Heart right ventricle (tissue), 16 donors: ENCODE measurements around the gene ERBIN. TPM values are rescaled to one million over a fixed set of nuclear protein-coding genes. Genes with fewer than 3 reads are reported as not detected.

Experiments used
- ATAC-seq, 8 donors: fragments of 200-7000 bp; cut with Tn5 transposase; one replicate each; pipeline ENCODE4 v1.9.1; 2020; ENCODE audit warnings: mild to moderate bottlenecking in 8 of 8, moderate library complexity in 8 of 8, moderate number of reproducible peaks in 1 of 8
- DNase-seq, 2 donors: peaks; one replicate each; pipeline ENCODE4 v3.0.0-alpha.2; 2020
- H3K27ac ChIP-seq, 10 donors: fragments of 200-600 bp; sonication (generic) in 2 of 10; one replicate each; pipeline versions ENCODE4 v1.5.0 to v1.8.0; 2020 to 2022; ENCODE audit warnings: mild to moderate bottlenecking in 3 of 10
- H3K27me3 ChIP-seq, 7 donors: fragments of 200-600 bp; one replicate each; pipeline ENCODE4 v1.8.0; 2021 to 2022; ENCODE audit warnings: mild to moderate bottlenecking in 2 of 7
- H3K36me3 ChIP-seq, 9 donors: fragments of 200-600 bp; sonication (generic) in 1 of 9; one replicate each; pipeline versions ENCODE4 v1.5.0 to v1.8.0; 2020 to 2022; ENCODE audit warnings: mild to moderate bottlenecking in 2 of 9
- H3K4me1 ChIP-seq, 9 donors: fragments of 200-600 bp; sonication (generic) in 1 of 9; one replicate each; pipeline versions ENCODE4 v1.5.0 to v1.8.0; 2020 to 2022; ENCODE audit warnings: mild to moderate bottlenecking in 4 of 9
- H3K4me3 ChIP-seq, 10 donors: fragments of 200-600 bp; sonication (generic) in 2 of 10; one replicate each; pipeline versions ENCODE4 v1.5.0 to v1.8.0; 2020 to 2022; ENCODE audit warnings: mild to moderate bottlenecking in 7 of 10, moderate library complexity in 2 of 10
- H3K9me3 ChIP-seq, 11 donors: fragments of 200-600 bp in 10 of 11; sonication (generic) in 2 of 11; one replicate each; pipeline versions ENCODE4 v1.5.0 to v1.8.0; 2013 to 2022; ENCODE audit warnings: mild to moderate bottlenecking in 2 of 11, control low read depth in 1 of 11, moderate library complexity in 1 of 11
- WGBS, 2 donors: extraction: QIAGEN DNeasy Blood & Tissue Kit; methylation state at CpG; one replicate each; pipeline ENCODE4 v1.1.7; 2013; ENCODE audit warnings: inconsistent platforms in 1 of 2; 5-methylcytosine and 5-hydroxymethylcytosine counted together
- intact Hi-C, 10 donors: fragments of 100-400 bp; cut with DNase I; formaldehyde crosslinking; loops; one replicate each; pipeline versions ENCODE4 v1.11.1 to v1.14.2; 2022
- polyA plus RNA-seq, 2 donors: library from polyadenylated mRNA; stranded (reverse); fragments of 200-250 nt; gene quantifications; one replicate each; pipeline ENCODE4 v1.2.3, GENCODE V29; 2013
- total RNA-seq, 10 donors: library from RNA; stranded (reverse); fragmentation: NEBNext Ultra II Directional in 3 of 10; extraction: Animal tissue kit (Norgen Biotek cat#: 25700) in 3 of 10; gene quantifications; one replicate each; pipeline versions ENCODE4 v1.2.1 to v1.2.4, GENCODE V29; 2021 to 2023
- TF ChIP-seq, protein P1 (sequence below), 9 donors: fragments of 200-600 bp; sonication (generic) in 2 of 9; IDR thresholded peaks; one replicate each; pipeline versions ENCODE4 v1.5.0 to v1.8.0; 2021 to 2022; ENCODE audit warnings: antibody characterized with exemption in 9 of 9, mild to moderate bottlenecking in 5 of 9, moderate library complexity in 1 of 9
- donor health status: Arrhythmogenic right ventricular cardiomyopathy.
- donor health status: ischemic (EF 13 %, LVEDD 7.1; RV severe dilation, severe dysfunction).
- donor health status: healthy with polysubstance abuse.
- donor health status: DM: no; HTN: yes; CAD: no.
- donor health status: DM: no; HTN: no; CAD: no.
- donor health status: ischemic (EF 25% LVEDD 6.9; RV normal size, moderate dysfunction).
- donor health status: ischemic (EF 25% LVEDD 5.7; RV mildly dilated, moderate dysfunction).
- donor health status: healthy.
- donor health status: DM: yes; HTN: yes; CAD: no.
- donor health status: Ischemic cardiomyopathy.
- donor health status: ischemic (EF 35%, LVEDD 5.7; RV mildly dilated, moderate dysfunction).
- donor health status: nonischemic (EF 11% LVEDD 7.7; RV severe dilation, severe dysfunction).
- donor health status: DM: yes; HTN: yes; CAD: no.
- donor health status: PGD.
- donor health status: ischemic (EF 29% LVEDD 5.4; RV normal size, mild dysfunction).
- donor health status: nonischemic (EF 23%, LVEDD 6.1; RV moderate dilation, normal function).

ERBIN gene
- total and polyA plus RNA-seq, 12 donors, result 7.4 to 63.3 (median 42.5) TPM

DNA sequence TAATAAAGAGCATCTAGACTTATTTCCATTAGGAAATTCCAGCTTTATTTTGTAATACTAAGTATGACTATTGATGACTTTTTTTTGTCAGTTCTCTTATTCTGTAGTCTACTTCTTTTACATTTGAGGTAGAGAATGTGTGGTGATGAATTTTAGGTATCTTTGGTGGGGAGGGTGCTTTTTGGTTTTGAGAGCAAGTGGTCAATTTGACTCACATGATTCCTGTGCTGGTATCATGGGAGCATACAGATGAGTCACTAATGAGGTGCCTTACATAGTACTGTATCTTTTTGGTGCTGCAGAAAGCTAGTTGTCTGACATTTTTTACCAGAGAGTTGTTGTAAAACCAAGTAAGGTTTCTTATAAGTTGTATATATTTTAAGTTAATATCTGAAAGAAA lies 35.3 kb downstream of the ERBIN start:
- TF ChIP-seq, protein P1, sequence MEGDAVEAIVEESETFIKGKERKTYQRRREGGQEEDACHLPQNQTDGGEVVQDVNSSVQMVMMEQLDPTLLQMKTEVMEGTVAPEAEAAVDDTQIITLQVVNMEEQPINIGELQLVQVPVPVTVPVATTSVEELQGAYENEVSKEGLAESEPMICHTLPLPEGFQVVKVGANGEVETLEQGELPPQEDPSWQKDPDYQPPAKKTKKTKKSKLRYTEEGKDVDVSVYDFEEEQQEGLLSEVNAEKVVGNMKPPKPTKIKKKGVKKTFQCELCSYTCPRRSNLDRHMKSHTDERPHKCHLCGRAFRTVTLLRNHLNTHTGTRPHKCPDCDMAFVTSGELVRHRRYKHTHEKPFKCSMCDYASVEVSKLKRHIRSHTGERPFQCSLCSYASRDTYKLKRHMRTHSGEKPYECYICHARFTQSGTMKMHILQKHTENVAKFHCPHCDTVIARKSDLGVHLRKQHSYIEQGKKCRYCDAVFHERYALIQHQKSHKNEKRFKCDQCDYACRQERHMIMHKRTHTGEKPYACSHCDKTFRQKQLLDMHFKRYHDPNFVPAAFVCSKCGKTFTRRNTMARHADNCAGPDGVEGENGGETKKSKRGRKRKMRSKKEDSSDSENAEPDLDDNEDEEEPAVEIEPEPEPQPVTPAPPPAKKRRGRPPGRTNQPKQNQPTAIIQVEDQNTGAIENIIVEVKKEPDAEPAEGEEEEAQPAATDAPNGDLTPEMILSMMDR (IDR thresholded peaks at IDR 0.05), result no peak
- ATAC-seq (peak in 2 of 8 donors; percentile 53 to 56), DNase-seq (no peak)
- Histone ChIP-seq H3K36me3 (no peaks in the 10 kb centered on the region), H3K4me1 (peaks cover 0 to 70% (median 48%) of the 10 kb centered on the region in 9 donors), H3K9me3 (no peaks in the 10 kb centered on the region), H3K27ac (no peak overlapping the region), H3K27me3 (no peaks in the 10 kb centered on the region), H3K4me3 (no peak overlapping the region)
- intact Hi-C loops, result no loop called here

DNA sequence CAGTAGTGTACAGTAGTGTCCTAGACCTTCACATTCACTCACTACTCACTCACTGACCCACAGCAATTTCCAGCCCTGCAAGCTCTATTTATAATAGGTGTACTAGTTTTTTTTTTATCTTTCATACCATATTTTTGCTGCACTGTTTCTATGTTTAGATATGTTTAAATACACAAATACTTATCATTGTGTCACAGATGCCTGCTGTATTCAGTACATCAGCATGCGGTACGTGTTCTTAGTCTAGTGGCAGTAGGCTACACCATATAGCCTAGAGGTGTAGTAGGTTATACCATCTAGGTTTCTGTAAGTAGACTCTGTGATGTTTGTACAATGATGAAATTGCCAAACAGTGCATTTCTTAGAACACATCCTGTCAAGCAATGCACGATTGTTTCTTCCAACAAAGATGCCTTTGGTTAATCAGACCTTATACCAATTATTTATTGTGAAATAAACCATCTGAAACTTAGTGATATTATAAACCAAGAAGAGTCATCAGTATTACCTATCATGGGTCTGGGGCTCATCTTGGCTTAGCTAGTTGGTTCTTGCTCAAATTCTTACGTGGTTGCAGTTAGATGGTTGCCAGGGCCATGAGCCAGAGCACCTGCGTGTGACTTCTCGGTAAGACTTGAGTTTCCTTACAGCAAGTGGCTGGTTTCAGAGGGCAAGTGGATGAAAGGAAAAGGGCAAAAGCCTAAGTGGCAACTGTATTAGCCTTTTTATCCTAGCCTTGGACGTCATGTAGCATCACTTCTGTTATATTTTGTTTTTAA lies 41.1 kb downstream of the ERBIN start:
- no peaks in the 10 kb centered on the region for H3K27me3 ChIP-seq
- intact Hi-C loops, result no loop called here
- no peaks in the 10 kb centered on the region for H3K9me3 ChIP-seq
- H3K36me3 ChIP-seq, result no peaks in the 10 kb centered on the region
- DNase-seq (no peak), ATAC-seq (peak in 3 of 8 donors; percentile 17 to 29 (median 22))
- peaks cover 4 to 95% (median 64%) of the 10 kb centered on the region in 9 donors for H3K4me1 ChIP-seq
- TF ChIP-seq, protein P1 (IDR thresholded peaks at IDR 0.05), result no peak
- H3K4me3 ChIP-seq, result no peak overlapping the region
- 77 to 81% methylated on average over 7 of the region's 7 CpGs for WGBS, 2 donors
- H3K27ac ChIP-seq, result no peak overlapping the region

DNA sequence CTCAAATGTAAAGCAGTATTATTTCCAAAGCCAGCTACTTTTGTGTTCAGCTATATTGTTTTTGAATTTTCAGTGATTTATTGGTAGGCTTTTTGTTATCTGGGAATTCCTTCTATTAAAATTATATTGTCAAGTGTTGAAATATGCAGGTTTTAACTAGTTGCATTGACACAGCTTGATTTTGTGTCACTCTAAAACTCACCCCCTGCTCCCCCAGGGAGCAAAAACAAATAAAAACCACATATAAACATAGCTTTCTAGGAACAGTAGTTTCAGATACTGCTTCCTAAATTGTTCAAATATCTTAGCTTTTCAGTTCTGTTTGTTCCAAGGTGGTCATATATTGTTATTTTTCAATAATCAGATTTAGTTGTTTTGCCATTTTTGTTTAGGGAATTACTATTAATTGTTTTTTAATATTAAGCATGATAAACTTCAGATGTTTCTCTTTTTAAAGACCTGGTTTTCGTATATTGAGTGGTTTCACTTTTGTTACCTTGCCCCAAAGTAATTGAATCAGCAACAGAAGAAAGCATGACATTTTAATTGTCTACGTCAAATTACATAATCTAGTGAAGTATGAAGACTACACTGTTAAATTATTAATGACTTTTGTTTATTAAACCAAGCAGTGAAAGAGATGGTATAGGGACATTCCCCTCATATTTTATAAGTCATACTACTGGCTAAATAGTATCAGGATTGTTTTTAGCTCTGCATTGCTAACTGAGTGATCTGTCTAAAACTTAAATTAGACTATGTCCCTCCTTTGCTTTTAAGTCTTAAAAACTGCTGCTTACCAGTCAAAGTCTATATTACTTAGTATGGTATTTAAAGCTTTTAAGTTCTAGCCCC lies 43.4 kb downstream of the ERBIN start:
- Histone ChIP-seq H3K9me3 (peaks cover 0 to 5% (median 0%) of the 10 kb centered on the region in 11 donors), H3K27me3 (no peaks in the 10 kb centered on the region), H3K4me1 (peaks cover 4 to 74% (median 61%) of the 10 kb centered on the region in 9 donors), H3K27ac (peak overlapping the region in 1 of 10 donors; percentile 24), H3K36me3 (no peaks in the 10 kb centered on the region), H3K4me3 (no peak overlapping the region)
- intact Hi-C loops, result no loop called here
- ATAC-seq, result no peak
- TF ChIP-seq, protein P1 (IDR thresholded peaks at IDR 0.05), result no peak
- no peak for DNase-seq
- 43 to 60% methylated on average over 2 of the region's 2 CpGs for WGBS, 2 donors

DNA sequence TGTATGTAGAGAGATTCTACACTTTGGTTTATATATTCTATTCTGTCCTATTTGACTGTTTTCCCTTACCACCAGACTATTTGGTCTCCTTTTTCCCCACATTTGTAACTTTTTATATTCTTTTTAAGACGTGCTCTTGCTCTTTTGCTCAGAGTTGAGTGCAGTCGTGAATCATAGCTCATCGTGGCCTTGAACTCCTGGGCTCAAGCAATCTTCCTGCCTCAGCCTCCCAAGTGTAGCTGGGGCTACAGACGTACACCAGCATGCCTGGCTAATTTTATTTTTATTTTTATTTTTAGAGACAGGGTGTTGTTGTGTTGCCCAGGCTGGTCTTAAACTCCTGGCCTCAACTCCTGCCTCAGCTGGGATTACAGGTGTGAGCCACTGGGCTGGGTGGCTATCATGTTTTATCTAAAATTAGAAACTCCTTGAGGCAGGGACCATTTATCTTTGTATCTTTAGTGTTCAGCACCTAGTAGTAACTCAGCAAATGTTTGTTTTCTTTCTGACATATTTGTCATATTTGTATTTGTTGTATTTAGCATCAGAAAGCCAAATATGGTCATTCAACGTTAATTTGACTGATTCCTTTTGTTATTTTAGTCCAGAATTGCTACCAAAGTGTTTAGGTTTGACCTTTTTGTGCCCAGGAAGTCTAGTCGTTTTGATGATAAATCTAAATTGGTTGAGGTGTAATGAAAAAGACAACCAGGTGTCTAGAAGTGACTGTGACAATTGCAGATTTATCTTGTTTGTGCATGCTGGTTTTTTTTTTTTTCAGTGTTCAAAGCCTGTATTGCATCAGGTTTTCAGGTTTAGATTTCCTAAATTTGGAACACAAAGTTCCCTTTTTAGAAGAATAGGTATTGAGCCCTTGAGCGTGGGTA lies 44.3 kb downstream of the ERBIN start:
- ATAC-seq (no peak), DNase-seq (no peak)
- Histone ChIP-seq H3K27ac (peak overlapping the region in 1 of 10 donors; percentile 18), H3K4me1 (peaks cover 4 to 67% (median 57%) of the 10 kb centered on the region in 9 donors), H3K9me3 (peaks cover 0 to 5% (median 0%) of the 10 kb centered on the region in 11 donors), H3K36me3 (peaks cover 0 to 1% (median 0%) of the 10 kb centered on the region in 9 donors), H3K27me3 (no peaks in the 10 kb centered on the region), H3K4me3 (no peak overlapping the region)
- WGBS, 2 donors, result 54 to 64% methylated on average over 7 of the region's 7 CpGs
- intact Hi-C loops, result no loop called here
- TF ChIP-seq, protein P1 (IDR thresholded peaks at IDR 0.05), result no peak
